Fibroblast of lung (primary cell): ENCODE results near the gene PPP2R5D. TPM values are rescaled to one million over a fixed set of nuclear protein-coding genes. Genes with fewer than 3 reads are reported as not detected.
A peak's percentile ranks its signal among the peaks of the same experiment; 100 is the strongest.

ENCODE experiments used
- DNase-seq, 2 donors: peaks; one replicate each; pipeline versions ENCODE4 v3.0.0 to v3.0.0-alpha.2; 2010; ENCODE audit warnings: low read depth in 2 of 2
- H2AFZ ChIP-seq: 2 replicates; pipeline ENCODE4 v1.5.1; 2012; ENCODE audit warnings: low read length, control low read depth, inconsistent platforms
- H3K27ac ChIP-seq: 2 replicates; pipeline ENCODE4 v1.5.1; 2011; ENCODE audit warnings: low read length, control low read depth; ENCODE audit not compliant: insufficient read depth
- H3K27me3 ChIP-seq: 2 replicates; pipeline ENCODE4 v1.5.1; 2011; ENCODE audit warnings: mild to moderate bottlenecking, low read length; ENCODE audit not compliant: control insufficient read depth, insufficient read depth
- H3K36me3 ChIP-seq: 2 replicates; pipeline ENCODE4 v1.5.1; 2011; ENCODE audit warnings: low read length; ENCODE audit not compliant: control insufficient read depth, insufficient read depth
- H3K4me1 ChIP-seq: 2 replicates; pipeline ENCODE4 v1.5.1; 2011; ENCODE audit warnings: low read length; ENCODE audit not compliant: control insufficient read depth, insufficient read depth; ENCODE audit errors: extremely low read depth
- H3K4me2 ChIP-seq: 2 replicates; pipeline ENCODE4 v1.5.1; 2011; ENCODE audit warnings: low read length, control low read depth; ENCODE audit not compliant: insufficient read depth; ENCODE audit errors: extremely low read depth
- H3K4me3 ChIP-seq, 4 experiments: fragments of 200-600 bp in 1 of 4; sonication (generic) in 1 of 4; replicated peaks in 1 of 4; 2 replicates each; pipeline ENCODE4 v1.5.1; 2011 to 2016; ENCODE audit warnings: low read length in 4 of 4, low read depth in 3 of 4, mild to moderate bottlenecking in 3 of 4, control low read depth in 2 of 4, inconsistent platforms in 1 of 4, mixed read lengths in 1 of 4; ENCODE audit not compliant: insufficient read depth in 1 of 4; ENCODE audit errors: control extremely low read depth in 1 of 4
- H3K79me2 ChIP-seq: 2 replicates; pipeline ENCODE4 v1.5.1; 2012; ENCODE audit warnings: mild to moderate bottlenecking, low read length, inconsistent platforms; ENCODE audit not compliant: control insufficient read depth, insufficient read depth
- H3K9ac ChIP-seq: 2 replicates; pipeline ENCODE4 v1.5.1; 2011; ENCODE audit warnings: mild to moderate bottlenecking, low read length, control low read depth; ENCODE audit not compliant: insufficient read depth
- H3K9me3 ChIP-seq: 2 replicates; pipeline ENCODE4 v1.5.1; 2012; ENCODE audit warnings: low read depth, low read length; ENCODE audit not compliant: control insufficient read depth, insufficient read depth
- H4K20me1 ChIP-seq: 2 replicates; pipeline ENCODE4 v1.5.1; 2011; ENCODE audit warnings: low read length; ENCODE audit not compliant: control insufficient read depth, insufficient read depth; ENCODE audit errors: extremely low read depth
- CTCF ChIP-seq, 2 donors: IDR thresholded peaks in 1 of 2; conservative IDR thresholded peaks in 1 of 2; 1 replicate in 1 of 2; 2 replicates in 1 of 2; pipeline ENCODE4 v1.5.1; 2011 to 2012; ENCODE audit warnings: low read length in 2 of 2, control low read depth in 1 of 2, inconsistent platforms in 1 of 2, low read depth in 1 of 2, mild to moderate bottlenecking in 1 of 2
- EZH2 ChIP-seq: IDR thresholded peaks from 2 replicates; pipeline ENCODE4 v1.5.1; 2012; ENCODE audit warnings: low read length, control low read depth, mild to moderate bottlenecking; ENCODE audit errors: missing control alignments
- polyA plus RNA-seq, 2 donors: library from polyadenylated mRNA; depleted of rRNA in 1 of 2; stranded (reverse) in 1 of 2; unstranded in 1 of 2; fragments of >200 nt; gene quantifications; 2 replicates each; pipeline ENCODE4 v1.2.1, GENCODE V29; 2011 to 2012; ENCODE audit warnings: missing spikeins in 1 of 2
- total RNA-seq: library from RNA; depleted of rRNA; stranded (reverse); fragments of >200 nt; gene quantifications from 2 replicates; pipeline ENCODE4 v1.2.1, GENCODE V29; 2014

Gene PPP2R5D
- total and polyA plus RNA-seq, 2 donors (not counting 1 experiment from before 2014, with no cell fraction given): 27.1 to 39.3 TPM

GRCh38 chr6:42981836-42982235, 2.5 kb upstream of the PPP2R5D start:
- no peak for TF ChIP-seq CTCF (conservative IDR thresholded peaks at IDR 0.05 in 1 of 2, IDR thresholded peaks at IDR 0.05 in 1 of 2; ENCODE audit: low read depth in 1 of 2, low read length in 2 of 2)
- TF ChIP-seq EZH2: no peak
- H3K9ac ChIP-seq: no peak overlapping the region
- no peaks in the 10 kb centered on the region for H4K20me1 ChIP-seq
- no peaks in the 10 kb centered on the region for H3K27me3 ChIP-seq
- no peak overlapping the region for H2AFZ ChIP-seq
- peaks cover 15% of the 10 kb centered on the region for H3K4me1 ChIP-seq
- H3K36me3 ChIP-seq: peaks cover 3% of the 10 kb centered on the region
- no peak overlapping the region for H3K4me3 ChIP-seq
- H3K79me2 ChIP-seq: peaks cover 23% of the 10 kb centered on the region
- DNase-seq: no peak
- no peak overlapping the region for H3K27ac ChIP-seq
- H3K9me3 ChIP-seq: no peaks in the 10 kb centered on the region
- H3K4me2 ChIP-seq: no peak overlapping the region

GRCh38 chr6:42984924-42985475, 630 bp downstream of the PPP2R5D start:
- Histone ChIP-seq H3K9me3 (no peaks in the 10 kb centered on the region), H3K4me2 (peak overlapping the region; percentile 78), H4K20me1 (no peaks in the 10 kb centered on the region), H3K9ac (peak overlapping the region; percentile 65), H3K27ac (peak overlapping the region; percentile 51), H3K4me3 (peak overlapping the region; percentile 61 to 80 (median 70)), H3K36me3 (peaks cover 3% of the 10 kb centered on the region), H2AFZ (peak overlapping the region; percentile 34), H3K27me3 (no peaks in the 10 kb centered on the region), H3K79me2 (peaks cover 13% of the 10 kb centered on the region), H3K4me1 (peaks cover 10% of the 10 kb centered on the region)
- no peak for TF ChIP-seq EZH2
- TF ChIP-seq CTCF (conservative IDR thresholded peaks at IDR 0.05 in 1 of 2, IDR thresholded peaks at IDR 0.05 in 1 of 2; ENCODE audit: low read depth in 1 of 2, low read length in 2 of 2): no peak
- peak; percentile 11 to 24 for DNase-seq

GRCh38 chr6:42987533-42988451, 3.4 kb downstream of the PPP2R5D start:
- H3K36me3 ChIP-seq: peaks cover 3% of the 10 kb centered on the region
- no peak overlapping the region for H2AFZ ChIP-seq
- H3K4me3 ChIP-seq: no peak overlapping the region
- peaks cover 8% of the 10 kb centered on the region for H3K4me1 ChIP-seq
- H3K9ac ChIP-seq: no peak overlapping the region
- H3K9me3 ChIP-seq: no peaks in the 10 kb centered on the region
- H3K4me2 ChIP-seq: no peak overlapping the region
- no peak for DNase-seq
- no peak for TF ChIP-seq EZH2
- no peak for TF ChIP-seq CTCF (conservative IDR thresholded peaks at IDR 0.05 in 1 of 2, IDR thresholded peaks at IDR 0.05 in 1 of 2; ENCODE audit: low read depth in 1 of 2, low read length in 2 of 2)
- no peak overlapping the region for H3K27ac ChIP-seq
- H3K27me3 ChIP-seq: no peaks in the 10 kb centered on the region
- peaks cover 13% of the 10 kb centered on the region for H3K79me2 ChIP-seq
- H4K20me1 ChIP-seq: no peaks in the 10 kb centered on the region
